Upper lobe of left lung (tissue), 6 donors: ENCODE data around the gene ACAN. TPM values are rescaled to one million over a fixed set of nuclear protein-coding genes. Genes with fewer than 3 reads are reported as not detected.

Source experiments
- ATAC-seq, 2 donors: fragments of 200-7000 bp; cut with Tn5 transposase; one replicate each; pipeline ENCODE4 v1.9.1; 2022; ENCODE audit warnings: mild to moderate bottlenecking in 2 of 2, moderate library complexity in 2 of 2; ENCODE audit not compliant: low FRiP score in 2 of 2
- DNase-seq, 2 donors: peaks; one replicate each; pipeline ENCODE4 v3.0.0-alpha.2; 2019 to 2020
- H3K27ac ChIP-seq, 4 donors: fragments of 200-600 bp; sonication (generic); one replicate each; pipeline ENCODE4 v1.5.1; 2016 to 2019
- H3K27me3 ChIP-seq, 4 donors: fragments of 200-600 bp; sonication (generic); one replicate each; pipeline ENCODE4 v1.5.1; 2017 to 2019
- H3K36me3 ChIP-seq, 4 donors: fragments of 200-600 bp; sonication (generic); one replicate each; pipeline ENCODE4 v1.5.1; 2016 to 2019
- H3K4me1 ChIP-seq, 4 donors: fragments of 200-600 bp; sonication (generic); one replicate each; pipeline ENCODE4 v1.5.1; 2018 to 2019
- H3K4me3 ChIP-seq, 4 donors: fragments of 200-600 bp; sonication (generic); one replicate each; pipeline ENCODE4 v1.5.1; 2017 to 2019; ENCODE audit warnings: mild to moderate bottlenecking in 2 of 4, moderate library complexity in 1 of 4
- H3K9me3 ChIP-seq, 4 donors: fragments of 200-600 bp; sonication (generic); one replicate each; pipeline ENCODE4 v1.5.1; 2018 to 2019
- EP300 ChIP-seq, 4 donors: sonication (generic); formaldehyde crosslinking; IDR thresholded peaks; one replicate each; pipeline ENCODE4 v1.5.1; 2017; ENCODE audit warnings: antibody characterized with exemption in 4 of 4, control low read depth in 2 of 4
- POLR2A ChIP-seq, 4 donors: fragments of 450-650 bp; IDR thresholded peaks; one replicate each; pipeline ENCODE4 v1.5.1; 2016 to 2017; ENCODE audit warnings: antibody characterized with exemption in 4 of 4, mild to moderate bottlenecking in 2 of 4
- POLR2AphosphoS5 ChIP-seq, 2 donors: sonication (generic); formaldehyde crosslinking; IDR thresholded peaks; one replicate each; pipeline ENCODE4 v1.5.1; 2017; ENCODE audit warnings: antibody characterized with exemption in 2 of 2
- WGBS, 2 donors: methylation state at CpG; one replicate each; pipeline ENCODE4 v1.1.5; 2017 to 2018; 5-methylcytosine and 5-hydroxymethylcytosine counted together
- total RNA-seq, 6 donors: library from RNA; depleted of rRNA in 4 of 6; stranded (reverse); fragments of >200 nt in 4 of 6; gene quantifications; one replicate each; pipeline versions ENCODE4 v1.1.0 to v1.2.1, GENCODE V29; 2016 to 2021
- TF ChIP-seq, protein P1 (sequence below), 6 experiments: fragments of 450-650 bp in 4 of 6; fragments of 200-600 bp in 2 of 6; sonication (generic) in 2 of 6; IDR thresholded peaks; one replicate each; pipeline ENCODE4 v1.5.1; 2016 to 2019; ENCODE audit warnings: antibody characterized with exemption in 6 of 6
- donor health status: DM: no; HTN: no; CAD: no; lungs with moderate emphysema.
- donor health status: DM: no; HTN: yes; CAD: no; lungs with severe emphysema.

Gene ACAN
- total RNA-seq, 6 donors from 2014 or later: 0.24 to 1.6 (median 0.46) TPM; not detected in 3

DNA sequence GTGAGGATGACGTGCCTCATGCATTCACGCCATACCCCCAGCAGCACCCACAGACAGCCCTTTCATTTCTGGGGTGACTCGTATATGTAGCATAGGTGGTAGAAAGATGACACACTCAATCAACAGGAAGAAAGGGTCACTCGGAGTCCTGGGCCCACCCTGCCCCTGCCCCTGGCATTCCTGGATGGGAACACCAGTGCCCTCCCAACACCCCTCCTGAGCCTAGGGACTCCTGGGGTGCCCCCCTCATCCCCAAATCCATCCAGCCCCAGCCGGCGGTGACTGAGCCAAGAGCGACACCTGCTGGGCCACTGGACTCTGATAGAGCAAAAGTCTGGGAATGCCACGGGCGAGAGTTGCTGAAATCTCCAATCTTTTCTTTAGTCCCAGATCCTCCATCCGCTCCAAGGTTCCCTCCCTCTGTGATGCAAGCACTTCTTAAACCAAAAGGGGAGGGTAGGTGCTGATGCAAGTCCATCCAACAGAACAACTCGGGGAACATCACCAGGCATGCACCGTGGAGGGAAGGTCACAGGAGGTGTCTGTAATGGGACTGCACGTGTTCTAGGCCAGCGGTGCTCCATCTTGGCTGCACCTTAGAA is 31.1 kb downstream of the ACAN start:
- DNase-seq (peak in 1 of 2 donors; percentile 51), ATAC-seq (peak in 1 of 2 donors; percentile 11)
- H3K4me1 ChIP-seq: no peaks in the 10 kb centered on the region
- H3K27me3 ChIP-seq: no peaks in the 10 kb centered on the region
- no peak overlapping the region for H3K4me3 ChIP-seq
- no peaks in the 10 kb centered on the region for H3K36me3 ChIP-seq
- TF ChIP-seq POLR2AphosphoS5 (IDR thresholded peaks at IDR 0.05): no peak
- TF ChIP-seq POLR2A (IDR thresholded peaks at IDR 0.05): no peak
- TF ChIP-seq, protein P1, sequence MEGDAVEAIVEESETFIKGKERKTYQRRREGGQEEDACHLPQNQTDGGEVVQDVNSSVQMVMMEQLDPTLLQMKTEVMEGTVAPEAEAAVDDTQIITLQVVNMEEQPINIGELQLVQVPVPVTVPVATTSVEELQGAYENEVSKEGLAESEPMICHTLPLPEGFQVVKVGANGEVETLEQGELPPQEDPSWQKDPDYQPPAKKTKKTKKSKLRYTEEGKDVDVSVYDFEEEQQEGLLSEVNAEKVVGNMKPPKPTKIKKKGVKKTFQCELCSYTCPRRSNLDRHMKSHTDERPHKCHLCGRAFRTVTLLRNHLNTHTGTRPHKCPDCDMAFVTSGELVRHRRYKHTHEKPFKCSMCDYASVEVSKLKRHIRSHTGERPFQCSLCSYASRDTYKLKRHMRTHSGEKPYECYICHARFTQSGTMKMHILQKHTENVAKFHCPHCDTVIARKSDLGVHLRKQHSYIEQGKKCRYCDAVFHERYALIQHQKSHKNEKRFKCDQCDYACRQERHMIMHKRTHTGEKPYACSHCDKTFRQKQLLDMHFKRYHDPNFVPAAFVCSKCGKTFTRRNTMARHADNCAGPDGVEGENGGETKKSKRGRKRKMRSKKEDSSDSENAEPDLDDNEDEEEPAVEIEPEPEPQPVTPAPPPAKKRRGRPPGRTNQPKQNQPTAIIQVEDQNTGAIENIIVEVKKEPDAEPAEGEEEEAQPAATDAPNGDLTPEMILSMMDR (IDR thresholded peaks at IDR 0.05): peak in 4 of 6 experiments; percentile 16 to 47 (median 29)
- no peak for TF ChIP-seq EP300 (IDR thresholded peaks at IDR 0.05)
- 47 to 51% methylated on average over 12 to 14 of the region's 14 CpGs for WGBS, 2 donors
- H3K27ac ChIP-seq: no peak overlapping the region
- H3K9me3 ChIP-seq: no peaks in the 10 kb centered on the region

DNA sequence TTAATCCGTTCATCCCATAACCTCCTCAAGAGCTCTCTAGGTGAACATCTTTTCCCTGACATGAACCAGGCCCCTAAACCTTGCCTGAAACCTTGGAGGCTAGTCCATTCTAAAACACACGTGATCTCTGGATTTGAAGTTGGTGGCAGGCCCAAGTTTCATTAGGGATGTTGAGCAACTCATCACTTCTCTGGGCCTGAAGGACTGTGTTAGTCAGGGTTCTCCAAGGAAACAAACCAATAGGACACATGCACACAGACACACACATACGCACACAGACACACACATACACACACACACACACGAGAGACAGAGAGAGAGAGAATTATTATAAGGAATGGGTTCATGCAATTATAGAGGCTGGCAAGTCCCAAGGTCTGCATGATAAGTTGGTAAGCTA is 31.9 kb downstream of the ACAN start:
- H3K27ac ChIP-seq: no peak overlapping the region
- no peaks in the 10 kb centered on the region for H3K4me1 ChIP-seq
- no peaks in the 10 kb centered on the region for H3K9me3 ChIP-seq
- H3K36me3 ChIP-seq: no peaks in the 10 kb centered on the region
- 85% methylated on average over 4 of the region's 4 CpGs for WGBS, 2 donors
- DNase-seq: no peak
- no peak for ATAC-seq
- no peaks in the 10 kb centered on the region for H3K27me3 ChIP-seq
- no peak for TF ChIP-seq POLR2A (IDR thresholded peaks at IDR 0.05)
- TF ChIP-seq EP300 (IDR thresholded peaks at IDR 0.05): no peak
- no peak for TF ChIP-seq POLR2AphosphoS5 (IDR thresholded peaks at IDR 0.05)
- TF ChIP-seq, protein P1 (IDR thresholded peaks at IDR 0.05): no peak
- H3K4me3 ChIP-seq: no peak overlapping the region

DNA sequence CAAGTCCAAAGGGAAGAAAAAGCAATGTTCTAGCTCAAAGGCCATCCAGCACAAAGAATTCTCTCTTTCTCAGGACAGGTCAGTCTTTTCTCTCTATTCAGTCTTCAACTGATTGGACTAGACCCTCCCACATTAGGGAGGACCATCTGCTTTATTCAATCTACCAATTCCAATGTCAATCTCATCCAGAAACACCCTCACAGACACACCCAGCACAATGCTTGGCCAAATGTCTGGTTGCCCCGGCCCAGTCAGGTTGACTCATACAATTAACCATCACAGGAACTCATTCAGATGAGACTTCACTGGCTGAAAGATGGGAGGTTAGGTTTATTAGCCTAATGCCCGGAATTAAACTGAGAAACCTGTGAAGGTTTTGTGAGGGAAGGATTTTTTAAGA is 32.4 kb downstream of the ACAN start:
- Histone ChIP-seq H3K4me3 (no peak overlapping the region), H3K9me3 (no peaks in the 10 kb centered on the region), H3K4me1 (no peaks in the 10 kb centered on the region), H3K27ac (no peak overlapping the region), H3K36me3 (no peaks in the 10 kb centered on the region), H3K27me3 (no peaks in the 10 kb centered on the region)
- WGBS, 2 donors: 73% methylated on average over 2 of the region's 2 CpGs
- no peak for DNase-seq
- TF ChIP-seq EP300 (IDR thresholded peaks at IDR 0.05) (no peak), POLR2AphosphoS5 (IDR thresholded peaks at IDR 0.05) (no peak), POLR2A (IDR thresholded peaks at IDR 0.05) (no peak)
- TF ChIP-seq, protein P1 (IDR thresholded peaks at IDR 0.05): no peak
- ATAC-seq: peak in 1 of 2 donors; percentile 25

DNA sequence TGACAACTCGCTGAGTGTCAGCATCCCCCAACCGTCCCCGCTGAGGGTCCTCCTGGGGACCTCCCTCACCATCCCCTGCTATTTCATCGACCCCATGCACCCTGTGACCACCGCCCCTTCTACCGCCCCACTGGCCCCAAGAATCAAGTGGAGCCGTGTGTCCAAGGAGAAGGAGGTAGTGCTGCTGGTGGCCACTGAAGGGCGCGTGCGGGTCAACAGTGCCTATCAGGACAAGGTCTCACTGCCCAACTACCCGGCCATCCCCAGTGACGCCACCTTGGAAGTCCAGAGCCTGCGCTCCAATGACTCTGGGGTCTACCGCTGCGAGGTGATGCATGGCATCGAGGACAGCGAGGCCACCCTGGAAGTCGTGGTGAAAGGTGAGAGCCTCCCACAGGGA is 35.4 kb downstream of the ACAN start:
- no peaks in the 10 kb centered on the region for H3K9me3 ChIP-seq
- ATAC-seq (no peak), DNase-seq (peak in 1 of 2 donors; percentile 44)
- no peaks in the 10 kb centered on the region for H3K27me3 ChIP-seq
- H3K27ac ChIP-seq: no peak overlapping the region
- no peak for TF ChIP-seq POLR2A (IDR thresholded peaks at IDR 0.05)
- TF ChIP-seq, protein P1 (IDR thresholded peaks at IDR 0.05): no peak
- no peaks in the 10 kb centered on the region for H3K4me1 ChIP-seq
- H3K4me3 ChIP-seq: no peak overlapping the region
- 86% methylated on average over 18 of the region's 18 CpGs; no CpG with 5 or more reads in 1 of the 2 donors for WGBS, 2 donors
- no peaks in the 10 kb centered on the region for H3K36me3 ChIP-seq

DNA sequence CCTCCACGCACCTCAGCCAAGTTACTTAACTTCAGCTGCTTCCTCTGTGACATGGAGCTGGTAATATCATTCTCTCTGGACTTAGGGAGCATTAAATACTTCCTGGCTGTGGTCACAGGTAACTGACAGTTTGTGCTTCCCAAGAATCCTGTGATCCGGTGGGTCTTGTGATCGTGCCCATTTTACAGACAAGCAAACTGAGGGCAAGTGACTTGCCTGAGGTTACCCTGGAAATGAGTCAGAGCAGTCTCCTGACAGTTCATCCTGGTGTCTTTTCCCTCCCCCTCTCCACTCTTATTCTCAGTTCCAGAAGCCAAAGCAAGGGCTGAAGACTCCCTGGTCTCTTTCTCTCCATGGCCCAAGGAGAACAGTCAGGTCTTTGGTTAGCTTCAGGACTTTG is 35.9 kb downstream of the ACAN start:
- 83 to 92% methylated on average over 2 to 3 of the region's 3 CpGs for WGBS, 2 donors
- no peak overlapping the region for H3K4me3 ChIP-seq
- H3K27me3 ChIP-seq: no peaks in the 10 kb centered on the region
- TF ChIP-seq EP300 (IDR thresholded peaks at IDR 0.05) (no peak), POLR2A (IDR thresholded peaks at IDR 0.05) (no peak), POLR2AphosphoS5 (IDR thresholded peaks at IDR 0.05) (no peak)
- TF ChIP-seq, protein P1 (IDR thresholded peaks at IDR 0.05): no peak
- ATAC-seq (no peak), DNase-seq (no peak)
- no peak overlapping the region for H3K27ac ChIP-seq
- no peaks in the 10 kb centered on the region for H3K36me3 ChIP-seq
- H3K4me1 ChIP-seq: no peaks in the 10 kb centered on the region
- no peaks in the 10 kb centered on the region for H3K9me3 ChIP-seq
